ENCODE measurements around the gene MACROD1.

The MACROD1 gene

GRCh38 chr11:64113462-64113780, 52.5 kb downstream of the MACROD1 start:
- DNase-seq (ENCODE audit: low spot score) = no peak

- DNase-seq (ENCODE audit: low spot score) = no peak
Observed at GRCh38 chr11:64112771-64113461, 53.0 kb downstream of the MACROD1 start.

GRCh38 chr11:64110465-64111375, 55.2 kb downstream of the MACROD1 start:
- no peak for DNase-seq (ENCODE audit: low spot score)

GRCh38 chr11:64109332-64109731, 56.6 kb downstream of the MACROD1 start:
- no peak for DNase-seq (ENCODE audit: low spot score)

GRCh38 chr11:64107303-64107702, 58.6 kb downstream of the MACROD1 start:
- DNase-seq (ENCODE audit: low spot score) = no peak

GRCh38 chr11:64104632-64105031, 61.3 kb downstream of the MACROD1 start:
- no peak for DNase-seq (ENCODE audit: low spot score)

- no peak for DNase-seq (ENCODE audit: low spot score)
Observed at GRCh38 chr11:64103277-64103985, 62.5 kb downstream of the MACROD1 start.

- DNase-seq (ENCODE audit: low spot score) = peak; percentile 68
Observed at GRCh38 chr11:64102005-64102738, 63.7 kb downstream of the MACROD1 start.

GRCh38 chr11:64101461-64101860, 64.5 kb downstream of the MACROD1 start:
- peak; percentile 52 for DNase-seq (ENCODE audit: low spot score)

GRCh38 chr11:64100782-64101353, 65.0 kb downstream of the MACROD1 start:
- DNase-seq (ENCODE audit: low spot score) = peak; percentile 23

- no peak for DNase-seq (ENCODE audit: low spot score)
Observed at GRCh38 chr11:64100360-64100759, 65.6 kb downstream of the MACROD1 start.

GRCh38 chr11:64099436-64099835, 66.5 kb downstream of the MACROD1 start:
- DNase-seq (ENCODE audit: low spot score) = no peak

- DNase-seq (ENCODE audit: low spot score) = no peak
Observed at GRCh38 chr11:64098318-64098831, 67.5 kb downstream of the MACROD1 start.

- no peak for DNase-seq (ENCODE audit: low spot score)
Observed at GRCh38 chr11:64097468-64098317, 68.2 kb downstream of the MACROD1 start.

GRCh38 chr11:64096835-64097234, 69.1 kb downstream of the MACROD1 start:
- no peak for DNase-seq (ENCODE audit: low spot score)

- no peak for DNase-seq (ENCODE audit: low spot score)
Observed at GRCh38 chr11:64095949-64096348, 70.0 kb downstream of the MACROD1 start.

- no peak for DNase-seq (ENCODE audit: low spot score)
Observed at GRCh38 chr11:64095273-64095817, 70.6 kb downstream of the MACROD1 start.

GRCh38 chr11:64094463-64095260, 71.3 kb downstream of the MACROD1 start:
- DNase-seq (ENCODE audit: low spot score) = peak; percentile 84
